Naive thymus-derived CD4-positive, alpha-beta T cell (primary cell): ENCODE data around the gene PTPN1. TPM values are rescaled to one million over a fixed set of nuclear protein-coding genes. Genes with fewer than 3 reads are reported as not detected.

Experiments used
- ATAC-seq: fragments of 150-1000 bp; cut with Tn5 transposase; 2 replicates; pipeline ENCODE4 v1.10.0; 2021; ENCODE audit warnings: mild to moderate bottlenecking, moderate library complexity
- CTCF ChIA-PET: fragments of 350-600 bp; sonication (Branson Sonifier 250); formaldehyde crosslinking; loops from one replicate; lab custom pipeline; 2021; ENCODE audit warnings: antibody characterized with exemption; lab: Charles Lee
- POLR2A ChIA-PET: fragments of 350-600 bp; sonication (Branson Sonifier 250); formaldehyde crosslinking; loops from one replicate; lab custom pipeline; 2021; ENCODE audit warnings: antibody characterized with exemption, inconsistent platforms; lab: Charles Lee
- DNase-seq, 9 donors: peaks; one replicate each; pipeline versions ENCODE4 v3.0.0 to v3.0.0-alpha.2; 2020 to 2022; ENCODE audit warnings: mixed read lengths in 1 of 9
- H3K27ac ChIP-seq: one replicate; pipeline ENCODE4 v1.7.0; 2013; ENCODE audit warnings: mild to moderate bottlenecking, low read depth, low read length, moderate library complexity
- H3K27me3 ChIP-seq, 2 donors: one replicate each; pipeline ENCODE4 v1.7.0; 2013; ENCODE audit warnings: low read length in 2 of 2, mild to moderate bottlenecking in 2 of 2, moderate library complexity in 2 of 2; ENCODE audit not compliant: control insufficient read depth in 2 of 2, insufficient read depth in 2 of 2
- H3K36me3 ChIP-seq, 3 experiments: 1 replicate in 2 of 3; 2 replicates in 1 of 3; pipeline ENCODE4 v1.7.0; 2013; ENCODE audit warnings: low read length in 3 of 3, mild to moderate bottlenecking in 3 of 3, moderate library complexity in 1 of 3; ENCODE audit not compliant: insufficient read depth in 3 of 3, control insufficient read depth in 2 of 3
- H3K4me1 ChIP-seq, 2 donors: one replicate each; pipeline ENCODE4 v1.7.0; 2013; ENCODE audit warnings: low read length in 2 of 2, mild to moderate bottlenecking in 2 of 2, moderate library complexity in 1 of 2; ENCODE audit not compliant: control insufficient read depth in 2 of 2, insufficient read depth in 2 of 2
- H3K4me3 ChIP-seq: 2 replicates; pipeline ENCODE4 v1.7.0; 2013; ENCODE audit warnings: mild to moderate bottlenecking, low read length
- H3K9me3 ChIP-seq, 3 experiments: 1 replicate in 2 of 3; 2 replicates in 1 of 3; pipeline ENCODE4 v1.7.0; 2013; ENCODE audit warnings: low read length in 3 of 3; ENCODE audit not compliant: control insufficient read depth in 2 of 3
- H3K27ac Mint-ChIP-seq, 9 donors: one replicate each; pipeline ENCODE4 v1.8.0; 2020 to 2022; ENCODE audit warnings: mixed read lengths in 9 of 9, mild to moderate bottlenecking in 8 of 9, moderate library complexity in 5 of 9, inconsistent platforms in 2 of 9
- H3K27me3 Mint-ChIP-seq, 5 donors: one replicate each; pipeline ENCODE4 v1.8.0; 2021 to 2022; ENCODE audit warnings: mixed read lengths in 5 of 5, mild to moderate bottlenecking in 1 of 5
- H3K36me3 Mint-ChIP-seq, 5 donors: one replicate each; pipeline ENCODE4 v1.8.0; 2020 to 2022; ENCODE audit warnings: mixed read lengths in 5 of 5, mild to moderate bottlenecking in 3 of 5, inconsistent platforms in 1 of 5
- H3K4me1 Mint-ChIP-seq, 7 donors: one replicate each; pipeline ENCODE4 v1.8.0; 2020 to 2022; ENCODE audit warnings: mixed read lengths in 7 of 7, mild to moderate bottlenecking in 3 of 7, inconsistent platforms in 1 of 7
- H3K4me3 Mint-ChIP-seq, 10 donors: one replicate each; pipeline ENCODE4 v1.8.0; 2020 to 2022; ENCODE audit warnings: mild to moderate bottlenecking in 10 of 10, mixed read lengths in 10 of 10, moderate library complexity in 6 of 10, inconsistent platforms in 2 of 10
- H3K9me3 Mint-ChIP-seq, 11 donors: one replicate each; pipeline ENCODE4 v1.8.0; 2020 to 2022; ENCODE audit warnings: mixed read lengths in 11 of 11, mild to moderate bottlenecking in 4 of 11, inconsistent platforms in 1 of 11, moderate library complexity in 1 of 11
- intact Hi-C, 2 donors: fragments of 100-400 bp; cut with micrococcal nuclease; formaldehyde crosslinking; loops; one replicate each; pipeline ENCODE4 v1.15.1; 2023
- polyA plus RNA-seq, 2 donors: library from polyadenylated mRNA; unstranded; fragments of 300-500 nt; fragmentation: Illumina TruSeq; gene quantifications; one replicate each; pipeline ENCODE4 v1.2.3, GENCODE V29; 2021
- total RNA-seq, 6 experiments: library from RNA in 5 of 6; stranded (reverse) in 5 of 6; gene quantifications; 1 replicate in 5 of 6; 2 replicates in 1 of 6; pipeline ENCODE4 v1.2.3 and lab custom pipeline; 2021 to 2026

Gene PTPN1
- total and polyA plus RNA-seq, 7 experiments from 2014 or later: 30.4 to 80.5 (median 59.7) TPM

GRCh38 chr20:50517817-50518154 lies 7.6 kb downstream of the PTPN1 start:
- peak in 4 of 9 donors; percentile 5 to 37 (median 34) for DNase-seq
- POLR2A ChIA-PET: interaction anchor here (0.6 to 1.0 kb wide), 3 partner anchors 15 to 30 kb away, joined by 3 to 4 read pairs (median 3); no protein-coding TSS in a partner anchor
- peak; percentile 28 for ATAC-seq
- H3K36me3 ChIP-seq: no peaks in the 10 kb centered on the region
- Mint-ChIP-seq H3K27ac (peak overlapping the region; percentile 60 to 98 (median 92)), H3K4me3 (peak overlapping the region; percentile 39 to 99 (median 90)), H3K27me3 (no peaks in the 10 kb centered on the region), H3K36me3 (peaks cover 0 to 44% (median under 1%) of the 10 kb centered on the region in 5 donors), H3K9me3 (no peaks in the 10 kb centered on the region), H3K4me1 (peaks cover 79 to 100% (median 99%) of the 10 kb centered on the region in 7 donors)
- H3K9me3 ChIP-seq: no peaks in the 10 kb centered on the region
- peak overlapping the region; percentile 27 for H3K4me3 ChIP-seq
- intact Hi-C loops: loop anchor here (1.0 to 10.0 kb wide), 6 partner anchors 7 to 923 kb away; partner anchors contain the start of gene PTPN1 (in 1 of the 2)
- H3K4me1 ChIP-seq: peaks cover 81% of the 10 kb centered on the region in 2 donors
- no peaks in the 10 kb centered on the region for H3K27me3 ChIP-seq
- CTCF ChIA-PET: interaction anchor here (1.0 kb wide), 1 partner anchor 53 kb away, joined by 3 read pairs; no protein-coding TSS in a partner anchor
- peak overlapping the region; percentile 62 for H3K27ac ChIP-seq

- peaks cover 80 to 100% (median 99%) of the 10 kb centered on the region in 7 donors for H3K4me1 Mint-ChIP-seq
- Histone ChIP-seq H3K36me3 (no peaks in the 10 kb centered on the region), H3K4me3 (peak overlapping the region; percentile 6), H3K4me1 (peaks cover 81% of the 10 kb centered on the region in 2 donors), H3K27ac (peak overlapping the region; percentile 62), H3K27me3 (no peaks in the 10 kb centered on the region), H3K9me3 (no peaks in the 10 kb centered on the region)
- H3K36me3 Mint-ChIP-seq: peaks cover 0 to 45% (median 5%) of the 10 kb centered on the region in 5 donors
- CTCF ChIA-PET: interaction anchor here (1.0 to 1.1 kb wide), 2 partner anchors 52 to 56 kb away, joined by 3 read pairs; no protein-coding TSS in a partner anchor
- POLR2A ChIA-PET: interaction anchor here (0.6 to 1.8 kb wide), 2 partner anchors 30 to 49 kb away, joined by 4 to 6 read pairs; no protein-coding TSS in a partner anchor
- intact Hi-C loops: loop anchor here (1.0 to 10.0 kb wide), 5 partner anchors 8 to 923 kb away; partner anchors contain the start of gene PTPN1 (in 1 of the 2)
- H3K27me3 Mint-ChIP-seq: no peaks in the 10 kb centered on the region
- peak overlapping the region; percentile 79 to 98 (median 92) for H3K27ac Mint-ChIP-seq
- DNase-seq: peak in 1 of 9 donors; percentile 13
- no peaks in the 10 kb centered on the region for H3K9me3 Mint-ChIP-seq
- peak; percentile 11 for ATAC-seq
- peak overlapping the region; percentile 39 to 99 (median 90) for H3K4me3 Mint-ChIP-seq
Observed at GRCh38 chr20:50518270-50518721, 8.1 kb downstream of the PTPN1 start.

GRCh38 chr20:50519036-50519762 lies 9.0 kb downstream of the PTPN1 start:
- Mint-ChIP-seq H3K4me3 (peak overlapping the region; percentile 74 to 99 (median 86)), H3K27ac (peak overlapping the region; percentile 88 to 98 (median 92)), H3K9me3 (no peaks in the 10 kb centered on the region), H3K4me1 (peaks cover 80 to 100% (median 99%) of the 10 kb centered on the region in 7 donors), H3K27me3 (no peaks in the 10 kb centered on the region), H3K36me3 (peaks cover 0 to 50% (median 7%) of the 10 kb centered on the region in 5 donors)
- DNase-seq: peak in 8 of 9 donors; percentile 31 to 68 (median 46)
- ChIA-PET CTCF (interaction anchor here (0.9 to 1.6 kb wide), 3 partner anchors 13 to 56 kb away, joined by 3 read pairs; no protein-coding TSS in a partner anchor), POLR2A (interaction anchor here (0.6 to 5.5 kb wide), 7 partner anchors 7 to 403 kb away, joined by 3 to 50 read pairs (median 4); partner anchors contain the start of gene PTPN1)
- Histone ChIP-seq H3K36me3 (no peaks in the 10 kb centered on the region), H3K27me3 (no peaks in the 10 kb centered on the region), H3K27ac (peak overlapping the region; percentile 62), H3K9me3 (no peaks in the 10 kb centered on the region), H3K4me3 (peak overlapping the region; percentile 20), H3K4me1 (peaks cover 81 to 83% of the 10 kb centered on the region in 2 donors)
- intact Hi-C loops: loop anchor here (1.0 to 10.0 kb wide), 5 partner anchors 8 to 924 kb away; no protein-coding TSS in a partner anchor
- ATAC-seq: peak; percentile 74

GRCh38 chr20:50520222-50520880 lies 10.2 kb downstream of the PTPN1 start:
- H3K9me3 ChIP-seq: no peaks in the 10 kb centered on the region
- peaks cover 69 to 93% (median 89%) of the 10 kb centered on the region in 7 donors for H3K4me1 Mint-ChIP-seq
- peak in 2 of 9 donors; percentile 47 to 48 for DNase-seq
- H3K27ac Mint-ChIP-seq: peak overlapping the region; percentile 89 to 98 (median 93)
- no peaks in the 10 kb centered on the region for H3K27me3 Mint-ChIP-seq
- peak overlapping the region; percentile 20 for H3K4me3 ChIP-seq
- H3K27ac ChIP-seq: peak overlapping the region; percentile 62
- POLR2A ChIA-PET: interaction anchor here (0.6 to 5.5 kb wide), 5 partner anchors 9 to 404 kb away, joined by 3 to 50 read pairs (median 3); partner anchors contain the start of gene PTPN1
- no peaks in the 10 kb centered on the region for H3K36me3 ChIP-seq
- peak overlapping the region; percentile 74 to 99 (median 86) for H3K4me3 Mint-ChIP-seq
- H3K9me3 Mint-ChIP-seq: no peaks in the 10 kb centered on the region
- peak; percentile 2 for ATAC-seq
- peaks cover 70 to 72% of the 10 kb centered on the region in 2 donors for H3K4me1 ChIP-seq
- no peaks in the 10 kb centered on the region for H3K27me3 ChIP-seq
- CTCF ChIA-PET: interaction anchor here (0.7 to 1.6 kb wide), 3 partner anchors 14 to 57 kb away, joined by 3 read pairs; no protein-coding TSS in a partner anchor
- peaks cover 0 to 43% (median 7%) of the 10 kb centered on the region in 5 donors for H3K36me3 Mint-ChIP-seq
- intact Hi-C loops: no loop called here

GRCh38 chr20:50521221-50522052 lies 11.3 kb downstream of the PTPN1 start:
- peak overlapping the region in 9 of 10 donors; percentile 1 to 93 (median 41) for H3K4me3 Mint-ChIP-seq
- H3K4me1 Mint-ChIP-seq: peaks cover 59 to 82% (median 78%) of the 10 kb centered on the region in 7 donors
- H3K27ac Mint-ChIP-seq: peak overlapping the region; percentile 37 to 98 (median 76)
- Histone ChIP-seq H3K27ac (peak overlapping the region; percentile 62), H3K4me1 (peaks cover 68 to 70% of the 10 kb centered on the region in 2 donors), H3K4me3 (no peak overlapping the region), H3K36me3 (no peaks in the 10 kb centered on the region), H3K9me3 (no peaks in the 10 kb centered on the region), H3K27me3 (no peaks in the 10 kb centered on the region)
- DNase-seq (no peak), ATAC-seq (no peak)
- CTCF ChIA-PET: interaction anchor here (0.6 kb wide), 1 partner anchor 39 kb away, joined by 3 read pairs; no protein-coding TSS in a partner anchor
- H3K9me3 Mint-ChIP-seq: no peaks in the 10 kb centered on the region
- intact Hi-C loops: no loop called here
- no peaks in the 10 kb centered on the region for H3K27me3 Mint-ChIP-seq
- POLR2A ChIA-PET: interaction anchor here (0.6 to 5.5 kb wide), 3 partner anchors 10 to 671 kb away, joined by 3 to 50 read pairs (median 3); partner anchors contain the start of gene PTPN1
- peaks cover 0 to 44% (median 7%) of the 10 kb centered on the region in 5 donors for H3K36me3 Mint-ChIP-seq
